Urothelium cell line (cell line): ENCODE data around the gene ENTHD1.
"Not testable (repeated sequence)": the region's sequence is repeated elsewhere in the genome, so short reads cannot be mapped to it uniquely, and the experiment has no call there.

ENCODE experiments used
- DNase-seq: peaks from one replicate; pipeline ENCODE4 v3.0.0; 2011; ENCODE audit warnings: low spot score, mixed read lengths
- FAIRE-seq: peaks from 2 replicates; lab custom pipeline; 2011; peaks lifted over from hg19 to GRCh38; lab: Jason Lieb, UNC

Gene ENTHD1

GRCh38 chr22:39925909-39926679, 32.5 kb upstream of the ENTHD1 start:
- FAIRE-seq (no peak), DNase-seq (no peak)

GRCh38 chr22:39925273-39925672, 31.7 kb upstream of the ENTHD1 start:
- FAIRE-seq: no peak

GRCh38 chr22:39924286-39924685, 30.7 kb upstream of the ENTHD1 start:
- DNase-seq (no peak), FAIRE-seq (no peak)

More at GRCh38 chr22:39925273-39925672, 31.7 kb upstream of the ENTHD1 start:
- no peak for DNase-seq

- FAIRE-seq (no peak), DNase-seq (no peak)
These were observed 30.1 kb upstream of the ENTHD1 start for GRCh38 chr22:39923696-39924095.

GRCh38 chr22:39920134-39920743, 26.7 kb upstream of the ENTHD1 start:
- FAIRE-seq (no peak), DNase-seq (no peak)

- DNase-seq (no peak), FAIRE-seq (no peak)
These were observed 24.4 kb upstream of the ENTHD1 start for GRCh38 chr22:39917776-39918495.

- DNase-seq: no peak
- FAIRE-seq: no peak
These were observed 23.7 kb upstream of the ENTHD1 start for GRCh38 chr22:39917197-39917643.

- DNase-seq (no peak), FAIRE-seq (no peak)
These were observed 22.9 kb upstream of the ENTHD1 start for GRCh38 chr22:39916496-39916895.

- no peak for DNase-seq
- no peak for FAIRE-seq
These were observed 21.8 kb upstream of the ENTHD1 start for GRCh38 chr22:39915295-39915726.

GRCh38 chr22:39914584-39914983, 21.0 kb upstream of the ENTHD1 start:
- DNase-seq: no peak
- FAIRE-seq: no peak

GRCh38 chr22:39913886-39914285, 20.3 kb upstream of the ENTHD1 start:
- no peak for FAIRE-seq
- no peak for DNase-seq

GRCh38 chr22:39913321-39913720, 19.8 kb upstream of the ENTHD1 start:
- FAIRE-seq (no peak), DNase-seq (no peak)

- DNase-seq (no peak), FAIRE-seq (no peak)
These were observed 17.5 kb upstream of the ENTHD1 start for GRCh38 chr22:39910876-39911613.

- DNase-seq (peak; percentile 32), FAIRE-seq (peak; percentile 83)
These were observed 15.2 kb upstream of the ENTHD1 start for GRCh38 chr22:39908737-39909136.

GRCh38 chr22:39908136-39908535, 14.6 kb upstream of the ENTHD1 start:
- DNase-seq: no peak
- FAIRE-seq: no peak

GRCh38 chr22:39907605-39908097, 14.1 kb upstream of the ENTHD1 start:
- FAIRE-seq: no peak
- DNase-seq: no peak

GRCh38 chr22:39907047-39907446, 13.5 kb upstream of the ENTHD1 start:
- DNase-seq (no peak), FAIRE-seq (no peak)

- no peak for DNase-seq
- FAIRE-seq: no peak
These were observed 12.6 kb upstream of the ENTHD1 start for GRCh38 chr22:39906207-39906606.

GRCh38 chr22:39905687-39906086, 12.1 kb upstream of the ENTHD1 start:
- FAIRE-seq (no peak), DNase-seq (no peak)

GRCh38 chr22:39904862-39905261, 11.3 kb upstream of the ENTHD1 start:
- FAIRE-seq (no peak), DNase-seq (no peak)

GRCh38 chr22:39904024-39904423, 10.5 kb upstream of the ENTHD1 start:
- FAIRE-seq, DNase-seq: not testable (repeated sequence)
